Hepatocyte (in vitro differentiated cells): ENCODE data around the gene JAG2.

ENCODE experiments used
- EZH2 ChIP-seq: fragments of 200-600 bp; sonication (generic); IDR thresholded peaks from 2 replicates; pipeline ENCODE4 v1.6.1; 2016; ENCODE audit warnings: antibody characterized with exemption, mild to moderate bottlenecking, borderline replicate concordance
- TF ChIP-seq, protein P1 (sequence below): fragments of 200-600 bp; sonication (generic); IDR thresholded peaks from 2 replicates; pipeline ENCODE4 v1.5.1; 2016; ENCODE audit warnings: antibody characterized with exemption, mild to moderate bottlenecking; ENCODE audit not compliant: poor library complexity

DNA sequence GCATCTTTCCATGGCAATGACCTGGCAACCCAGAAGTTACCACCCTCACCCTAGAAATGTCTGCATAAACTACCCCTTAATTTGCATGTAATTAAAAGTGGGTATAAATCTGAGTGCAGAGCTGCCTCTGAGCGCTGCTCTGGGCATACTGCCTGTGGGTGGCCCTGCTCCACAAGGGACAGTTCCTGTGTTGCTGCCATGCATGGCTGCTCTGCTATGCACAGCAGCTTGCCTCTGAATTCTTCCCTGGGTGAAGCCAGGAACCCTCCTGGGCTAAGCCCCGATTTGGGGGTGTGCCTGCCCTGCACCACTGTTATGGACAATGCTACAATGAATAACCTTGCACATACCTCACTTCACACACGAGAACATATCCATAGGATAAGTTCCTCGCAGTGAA lies 67.7 kb downstream of the JAG2 start:
- TF ChIP-seq, protein P1, sequence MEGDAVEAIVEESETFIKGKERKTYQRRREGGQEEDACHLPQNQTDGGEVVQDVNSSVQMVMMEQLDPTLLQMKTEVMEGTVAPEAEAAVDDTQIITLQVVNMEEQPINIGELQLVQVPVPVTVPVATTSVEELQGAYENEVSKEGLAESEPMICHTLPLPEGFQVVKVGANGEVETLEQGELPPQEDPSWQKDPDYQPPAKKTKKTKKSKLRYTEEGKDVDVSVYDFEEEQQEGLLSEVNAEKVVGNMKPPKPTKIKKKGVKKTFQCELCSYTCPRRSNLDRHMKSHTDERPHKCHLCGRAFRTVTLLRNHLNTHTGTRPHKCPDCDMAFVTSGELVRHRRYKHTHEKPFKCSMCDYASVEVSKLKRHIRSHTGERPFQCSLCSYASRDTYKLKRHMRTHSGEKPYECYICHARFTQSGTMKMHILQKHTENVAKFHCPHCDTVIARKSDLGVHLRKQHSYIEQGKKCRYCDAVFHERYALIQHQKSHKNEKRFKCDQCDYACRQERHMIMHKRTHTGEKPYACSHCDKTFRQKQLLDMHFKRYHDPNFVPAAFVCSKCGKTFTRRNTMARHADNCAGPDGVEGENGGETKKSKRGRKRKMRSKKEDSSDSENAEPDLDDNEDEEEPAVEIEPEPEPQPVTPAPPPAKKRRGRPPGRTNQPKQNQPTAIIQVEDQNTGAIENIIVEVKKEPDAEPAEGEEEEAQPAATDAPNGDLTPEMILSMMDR: no peak
- TF ChIP-seq EZH2: no peak
